GM18858 (cell line): ENCODE measurements around the gene TMEM218.
"Not testable (repeated sequence)": the region's sequence is repeated elsewhere in the genome, so short reads cannot be mapped to it uniquely, and the experiment has no call there.

ENCODE experiments used
- ATAC-seq: cut with Tn5 transposase; IDR thresholded peaks from one replicate; pipeline ENCODE4 v1.9.1; 2021; ENCODE audit not compliant: unreplicated experiment

TMEM218 gene

DNA sequence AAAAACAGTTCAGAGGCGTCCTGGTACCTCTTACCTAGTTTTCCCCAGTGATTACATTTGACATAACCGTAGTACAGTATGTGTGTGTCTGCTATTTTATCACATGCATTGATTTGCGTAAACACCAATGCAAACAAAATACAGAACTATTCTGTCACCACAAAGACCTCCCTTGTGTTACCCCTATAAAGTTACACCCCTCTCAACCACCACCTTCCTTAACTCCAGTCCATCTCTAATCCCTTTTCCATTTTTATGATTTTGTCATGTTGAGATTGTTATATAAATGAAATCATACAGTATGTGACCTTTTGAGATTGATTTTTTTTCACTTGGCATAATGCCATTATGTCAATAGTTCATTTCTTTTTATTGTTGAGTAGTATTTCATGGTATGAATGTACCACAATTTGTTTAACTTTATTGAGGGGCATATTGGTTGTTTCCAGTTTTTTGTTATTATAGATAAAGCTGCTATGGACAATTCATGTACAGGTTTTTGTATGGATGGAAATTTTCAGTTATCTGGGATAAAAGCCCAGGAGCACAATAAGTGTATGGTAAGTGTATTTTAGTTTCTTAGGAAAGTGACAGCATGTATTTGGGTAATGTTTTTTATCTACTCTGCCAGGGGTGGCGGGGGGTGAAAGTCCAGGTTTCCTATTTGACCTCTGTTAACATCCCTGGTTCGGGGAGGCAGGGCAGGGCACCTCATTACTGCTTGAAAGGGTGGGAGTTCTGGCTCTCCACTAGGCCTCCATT is 54.3 kb downstream of the TMEM218 start:
- no peak for ATAC-seq

DNA sequence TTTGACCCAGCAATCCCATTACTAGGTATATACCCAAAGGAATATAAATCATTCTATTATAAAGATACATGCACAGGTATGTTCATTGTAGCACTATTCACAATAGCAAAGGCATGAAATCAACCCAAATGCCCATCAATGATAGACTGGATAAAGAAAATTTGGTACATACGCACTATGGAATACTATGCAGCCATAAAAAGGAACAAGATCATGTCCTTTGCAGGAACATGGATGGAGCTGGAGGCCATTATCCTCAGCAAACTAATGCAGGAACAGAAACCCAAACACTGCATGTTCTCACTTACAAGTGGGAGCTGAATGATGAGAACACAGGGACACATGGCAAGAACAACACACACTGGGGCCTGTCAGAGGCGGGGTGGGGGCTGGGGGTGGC is 55.3 kb downstream of the TMEM218 start:
- not testable (repeated sequence) for ATAC-seq

- ATAC-seq: no peak
Observed at GRCh38 chr11:125055107-125055715, 56.2 kb downstream of the TMEM218 start.

DNA sequence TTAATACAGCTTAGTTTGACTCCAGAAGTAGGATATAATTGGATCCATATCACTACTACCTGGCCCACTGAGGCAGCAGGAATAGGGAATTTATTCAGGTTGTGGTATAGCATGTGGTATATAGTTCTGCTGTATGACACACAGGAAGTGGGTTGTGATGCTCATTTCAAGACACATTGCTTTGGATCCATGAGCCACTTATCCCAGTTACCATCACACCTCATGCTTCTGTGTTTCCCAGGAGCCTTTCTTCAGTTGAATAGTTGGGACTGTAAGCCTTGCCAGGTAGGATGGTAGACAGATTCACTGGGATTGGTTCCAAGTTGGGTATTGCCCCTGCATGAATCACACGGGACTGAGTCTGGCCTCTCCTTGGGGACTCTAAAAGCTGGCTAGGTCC is 58.3 kb downstream of the TMEM218 start:
- no peak for ATAC-seq

DNA sequence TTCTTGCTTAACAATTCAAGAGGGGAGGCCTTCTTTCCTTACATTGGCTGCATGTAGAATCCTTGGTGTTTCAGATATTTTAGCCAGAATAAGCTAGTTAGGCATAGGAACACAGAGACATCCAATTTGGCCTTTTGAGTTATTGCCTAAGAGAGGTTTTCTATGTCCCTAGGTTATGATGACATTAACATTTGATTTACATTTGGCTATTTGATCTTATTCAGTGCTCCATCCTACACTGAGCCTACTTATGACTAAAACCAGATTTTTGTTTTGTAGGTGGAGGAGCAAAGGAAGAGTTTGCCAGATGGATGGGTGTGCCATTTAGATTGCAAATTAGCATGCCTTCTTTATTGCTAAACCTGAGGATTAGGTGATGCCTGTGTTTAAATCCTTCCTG is 59.4 kb downstream of the TMEM218 start:
- no peak for ATAC-seq

GRCh38 chr11:125049164-125049792 is 62.1 kb downstream of the TMEM218 start:
- ATAC-seq: no peak
